Large intestine (tissue), 12 donors: ENCODE measurements around the gene ZNF32. TPM values are rescaled to one million over a fixed set of nuclear protein-coding genes. Genes with fewer than 3 reads are reported as not detected.
A peak's percentile ranks its signal among the peaks of the same experiment; 100 is the strongest.

Experiments used
- DNase-seq, 2 donors: peaks; one replicate each; pipeline versions ENCODE4 v3.0.0 to v3.0.0-alpha.2; 2013
- H3K27ac ChIP-seq: one replicate; pipeline ENCODE4 v1.5.1; 2013; ENCODE audit warnings: low read length
- H3K27me3 ChIP-seq: 2 replicates; pipeline ENCODE4 v1.6.1; 2013; ENCODE audit warnings: low read length; ENCODE audit not compliant: control insufficient read depth, insufficient read depth
- H3K36me3 ChIP-seq: 2 replicates; pipeline ENCODE4 v1.6.1; 2013; ENCODE audit warnings: low read length; ENCODE audit not compliant: control insufficient read depth, insufficient read depth
- H3K4me1 ChIP-seq: one replicate; pipeline ENCODE4 v1.6.1; 2013; ENCODE audit warnings: low read length; ENCODE audit not compliant: control insufficient read depth, insufficient read depth
- H3K4me3 ChIP-seq: one replicate; pipeline ENCODE4 v1.5.1; 2013; ENCODE audit warnings: low read length
- H3K9me3 ChIP-seq: one replicate; pipeline ENCODE4 v1.6.1; 2013; ENCODE audit warnings: mild to moderate bottlenecking, low read depth, low read length, moderate library complexity; ENCODE audit not compliant: control insufficient read depth
- WGBS: methylation state at CpG from one replicate; pipeline ENCODE4 v1.1.5; 2013; ENCODE audit warnings: low lambda C conversion rate; ENCODE audit not compliant: insufficient coverage; 5-methylcytosine and 5-hydroxymethylcytosine counted together
- long read RNA-seq, 11 donors: transcript quantifications; one replicate each; lab custom pipeline, GENCODE V29; 2026
- polyA plus RNA-seq: library from polyadenylated mRNA; unstranded; fragments of 120-200 nt; gene quantifications from one replicate; pipeline ENCODE4 v1.2.1, GENCODE V29; 2013

Gene ZNF32
- 37.4 TPM for polyA plus RNA-seq
- long read RNA-seq, donor 1, transcript ZNF32-201 (3 exons, 1,137 nt) = major isoform, 6 of 6 reads
- long read RNA-seq, donor 1, partial matches to known transcripts = 0 of 6 reads
- long read RNA-seq, donor 1, other reads (novel, unspliced or antisense) = 0 of 6 reads
- long read RNA-seq, donor 2, transcript ZNF32-201 (3 exons, 1,137 nt) = major isoform, 10 of 10 reads
- long read RNA-seq, donor 2, partial matches to known transcripts = 0 of 10 reads
- long read RNA-seq, donor 2, other reads (novel, unspliced or antisense) = 0 of 10 reads
- long read RNA-seq, donor 3 = 0 reads
- long read RNA-seq, donor 4, partial matches to known transcripts = 0 of 1 reads
- long read RNA-seq, donor 4, other reads (novel, unspliced or antisense) = 0 of 1 reads
- long read RNA-seq, donor 5, transcript ZNF32-201 (3 exons, 1,137 nt) = major isoform, 7 of 8 reads
- long read RNA-seq, donor 5, partial matches to known transcripts = 0 of 8 reads
- long read RNA-seq, donor 5, other reads (novel, unspliced or antisense) = 0 of 8 reads
- long read RNA-seq, donor 6, transcript ZNF32-201 (3 exons, 1,137 nt) = major isoform, 9 of 10 reads
- long read RNA-seq, donor 6, partial matches to known transcripts = 0 of 10 reads
- long read RNA-seq, donor 6, other reads (novel, unspliced or antisense) = 0 of 10 reads
- long read RNA-seq, donor 7, transcript ZNF32-201 (3 exons, 1,137 nt) = major isoform, 7 of 8 reads
- long read RNA-seq, donor 7, partial matches to known transcripts = 0 of 8 reads
- long read RNA-seq, donor 7, other reads (novel, unspliced or antisense) = 0 of 8 reads
- long read RNA-seq, donor 8, transcript ZNF32-201 (3 exons, 1,137 nt) = major isoform, 17 of 32 reads
- long read RNA-seq, donor 8, partial matches to known transcripts = 14 of 32 reads
- long read RNA-seq, donor 8, other reads (novel, unspliced or antisense) = 0 of 32 reads
- long read RNA-seq, donor 9, transcript ZNF32-201 (3 exons, 1,137 nt) = major isoform, 7 of 8 reads
- long read RNA-seq, donor 9, partial matches to known transcripts = 0 of 8 reads
- long read RNA-seq, donor 9, other reads (novel, unspliced or antisense) = 0 of 8 reads
- long read RNA-seq, donor 10, transcript ZNF32-201 (3 exons, 1,137 nt) = major isoform, 9 of 11 reads
- long read RNA-seq, donor 10, partial matches to known transcripts = 0 of 11 reads
- long read RNA-seq, donor 10, other reads (novel, unspliced or antisense) = 0 of 11 reads
- long read RNA-seq, donor 11, transcript ZNF32-201 (3 exons, 1,137 nt) = major isoform, 6 of 9 reads
- long read RNA-seq, donor 11, partial matches to known transcripts = 0 of 9 reads
- long read RNA-seq, donor 11, other reads (novel, unspliced or antisense) = 0 of 9 reads

GRCh38 chr10:43648398-43649184 is at the start of gene ZNF32:
Gene ZNF32, minus strand, starts transcription at chr10:43648881. Its CDS starts 2,748 bp downstream, at chr10:43646133.
- no peaks in the 10 kb centered on the region for H3K27me3 ChIP-seq
- H3K4me1 ChIP-seq = no peaks in the 10 kb centered on the region
- no CpG with 5 or more reads among the region's 90 CpGs for WGBS
- DNase-seq = peak; percentile 84 to 92
- peak within 1 kb of the TSS; percentile 63 for H3K4me3 ChIP-seq
- peaks cover 23% of the 10 kb centered on the region for H3K9me3 ChIP-seq
- peak within 1 kb of the TSS; percentile 20 for H3K27ac ChIP-seq
- peaks cover 27% of the 10 kb centered on the region for H3K36me3 ChIP-seq

- Histone ChIP-seq H3K4me3 (no peak overlapping the region), H3K27me3 (no peaks in the 10 kb centered on the region), H3K4me1 (no peaks in the 10 kb centered on the region), H3K36me3 (no peaks in the 10 kb centered on the region), H3K9me3 (no peaks in the 10 kb centered on the region), H3K27ac (no peak overlapping the region)
- no peak for DNase-seq
- no CpG with 5 or more reads among the region's 9 CpGs for WGBS
Measured at GRCh38 chr10:43698156-43698555, 49.5 kb upstream of the ZNF32 start.

- WGBS = no CpG with 5 or more reads among the region's 11 CpGs
- Histone ChIP-seq H3K27me3 (peaks cover 7% of the 10 kb centered on the region), H3K36me3 (no peaks in the 10 kb centered on the region), H3K27ac (no peak overlapping the region), H3K9me3 (no peaks in the 10 kb centered on the region), H3K4me1 (no peaks in the 10 kb centered on the region), H3K4me3 (no peak overlapping the region)
- no peak for DNase-seq
Measured at GRCh38 chr10:43696909-43697483, 48.3 kb upstream of the ZNF32 start.

GRCh38 chr10:43695730-43696129 is 47.0 kb upstream of the ZNF32 start:
- Histone ChIP-seq H3K27ac (no peak overlapping the region), H3K9me3 (no peaks in the 10 kb centered on the region), H3K27me3 (peaks cover 18% of the 10 kb centered on the region), H3K4me1 (no peaks in the 10 kb centered on the region), H3K4me3 (no peak overlapping the region), H3K36me3 (no peaks in the 10 kb centered on the region)
- no peak for DNase-seq
- WGBS = no CpG with 5 or more reads among the region's 16 CpGs

- Histone ChIP-seq H3K9me3 (no peaks in the 10 kb centered on the region), H3K27ac (no peak overlapping the region), H3K4me3 (no peak overlapping the region), H3K27me3 (peaks cover 18% of the 10 kb centered on the region), H3K36me3 (no peaks in the 10 kb centered on the region), H3K4me1 (no peaks in the 10 kb centered on the region)
- no peak for DNase-seq
- WGBS = no CpG with 5 or more reads among the region's 8 CpGs
Measured at GRCh38 chr10:43695321-43695720, 46.6 kb upstream of the ZNF32 start.

- H3K27ac ChIP-seq = no peak overlapping the region
- no CpG with 5 or more reads among the region's 7 CpGs for WGBS
- no peak overlapping the region for H3K4me3 ChIP-seq
- H3K4me1 ChIP-seq = no peaks in the 10 kb centered on the region
- no peaks in the 10 kb centered on the region for H3K36me3 ChIP-seq
- DNase-seq = no peak
- H3K9me3 ChIP-seq = no peaks in the 10 kb centered on the region
- H3K27me3 ChIP-seq = peaks cover 18% of the 10 kb centered on the region
Measured at GRCh38 chr10:43694526-43694925, 45.8 kb upstream of the ZNF32 start.

- H3K4me3 ChIP-seq = no peak overlapping the region
- H3K27ac ChIP-seq = no peak overlapping the region
- WGBS = no CpG with 5 or more reads among the region's 3 CpGs
- peaks cover 4% of the 10 kb centered on the region for H3K4me1 ChIP-seq
- no peak for DNase-seq
- peaks cover 25% of the 10 kb centered on the region for H3K27me3 ChIP-seq
- no peaks in the 10 kb centered on the region for H3K36me3 ChIP-seq
- H3K9me3 ChIP-seq = no peaks in the 10 kb centered on the region
Measured at GRCh38 chr10:43693602-43694001, 44.9 kb upstream of the ZNF32 start.

GRCh38 chr10:43692051-43692825 is 43.6 kb upstream of the ZNF32 start:
- Histone ChIP-seq H3K4me3 (no peak overlapping the region), H3K4me1 (peaks cover 4% of the 10 kb centered on the region), H3K36me3 (no peaks in the 10 kb centered on the region), H3K27me3 (peaks cover 29% of the 10 kb centered on the region), H3K9me3 (no peaks in the 10 kb centered on the region), H3K27ac (no peak overlapping the region)
- 96% methylated on average over 3 of the region's 10 CpGs for WGBS
- no peak for DNase-seq

GRCh38 chr10:43691485-43691884 is 42.8 kb upstream of the ZNF32 start:
- no CpG with 5 or more reads among the region's 2 CpGs for WGBS
- H3K4me3 ChIP-seq = no peak overlapping the region
- H3K27me3 ChIP-seq = peaks cover 29% of the 10 kb centered on the region
- H3K27ac ChIP-seq = no peak overlapping the region
- peaks cover 4% of the 10 kb centered on the region for H3K4me1 ChIP-seq
- no peaks in the 10 kb centered on the region for H3K9me3 ChIP-seq
- DNase-seq = no peak
- no peaks in the 10 kb centered on the region for H3K36me3 ChIP-seq
